ENCODE data around the gene TAF1.

DNA sequence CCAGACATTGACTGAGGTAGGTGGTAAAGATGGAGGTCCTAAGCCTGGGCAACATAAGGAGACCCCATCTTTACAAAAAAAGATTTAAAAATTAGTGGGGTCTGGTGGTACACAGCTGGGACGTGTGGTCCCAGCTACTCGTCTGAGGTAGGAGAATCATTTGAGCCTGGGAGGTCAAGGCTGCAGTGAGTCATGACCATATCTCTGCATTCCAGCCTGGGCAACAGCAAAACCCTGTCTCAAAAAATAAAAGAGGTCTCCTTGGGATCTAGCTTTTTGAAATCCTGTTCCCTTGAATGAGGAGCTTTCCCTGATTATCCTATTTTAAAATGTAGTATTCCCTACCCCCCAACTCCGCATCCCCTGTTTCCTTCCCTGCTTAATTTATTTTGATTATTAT lies 88.1 kb downstream of the TAF1 start:
- TF ChIP-seq POLR2A (IDR thresholded peaks at IDR 0.05) (no peak), POLR2AphosphoS5 (IDR thresholded peaks at IDR 0.05) (no peak)
- TF ChIP-seq, protein P1, sequence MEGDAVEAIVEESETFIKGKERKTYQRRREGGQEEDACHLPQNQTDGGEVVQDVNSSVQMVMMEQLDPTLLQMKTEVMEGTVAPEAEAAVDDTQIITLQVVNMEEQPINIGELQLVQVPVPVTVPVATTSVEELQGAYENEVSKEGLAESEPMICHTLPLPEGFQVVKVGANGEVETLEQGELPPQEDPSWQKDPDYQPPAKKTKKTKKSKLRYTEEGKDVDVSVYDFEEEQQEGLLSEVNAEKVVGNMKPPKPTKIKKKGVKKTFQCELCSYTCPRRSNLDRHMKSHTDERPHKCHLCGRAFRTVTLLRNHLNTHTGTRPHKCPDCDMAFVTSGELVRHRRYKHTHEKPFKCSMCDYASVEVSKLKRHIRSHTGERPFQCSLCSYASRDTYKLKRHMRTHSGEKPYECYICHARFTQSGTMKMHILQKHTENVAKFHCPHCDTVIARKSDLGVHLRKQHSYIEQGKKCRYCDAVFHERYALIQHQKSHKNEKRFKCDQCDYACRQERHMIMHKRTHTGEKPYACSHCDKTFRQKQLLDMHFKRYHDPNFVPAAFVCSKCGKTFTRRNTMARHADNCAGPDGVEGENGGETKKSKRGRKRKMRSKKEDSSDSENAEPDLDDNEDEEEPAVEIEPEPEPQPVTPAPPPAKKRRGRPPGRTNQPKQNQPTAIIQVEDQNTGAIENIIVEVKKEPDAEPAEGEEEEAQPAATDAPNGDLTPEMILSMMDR (IDR thresholded peaks at IDR 0.05 in 8 of 11, conservative IDR thresholded peaks at IDR 0.05 in 3 of 11), result no peak
